Mammary epithelial cell (primary cell): ENCODE measurements around the gene IL7R.

Source experiments
- CTCF ChIP-seq, 2 donors: IDR thresholded peaks in 1 of 2; conservative IDR thresholded peaks in 1 of 2; 2 replicates each; pipeline ENCODE4 v1.5.1; 2011 to 2012; ENCODE audit warnings: inconsistent platforms in 2 of 2, low read length in 2 of 2, mild to moderate bottlenecking in 2 of 2, control low read depth in 1 of 2, low read depth in 1 of 2; ENCODE audit not compliant: insufficient read depth in 1 of 2; ENCODE audit errors: extremely low read depth in 1 of 2
- EZH2 ChIP-seq: IDR thresholded peaks from 2 replicates; pipeline ENCODE4 v1.6.1; 2012; ENCODE audit warnings: low read length, inconsistent platforms, borderline replicate concordance

GRCh38 chr5:35877655-35878054 is 21.0 kb downstream of the IL7R start:
- TF ChIP-seq CTCF (conservative IDR thresholded peaks at IDR 0.05 in 1 of 2, IDR thresholded peaks at IDR 0.05 in 1 of 2; ENCODE audit: extremely low read depth in 1 of 2, insufficient read depth in 1 of 2, low read depth in 1 of 2, low read length in 2 of 2) (no peak), EZH2 (no peak)
